ENCODE data around the gene HSPB2. TPM values are rescaled to one million over a fixed set of nuclear protein-coding genes. Genes with fewer than 3 reads are reported as not detected.

The HSPB2 gene
- total and polyA plus RNA-seq, 7 experiments from 2014 or later = not detected

GRCh38 chr11:111938687-111939160 is 26.2 kb downstream of the HSPB2 start:
- no peaks in the 10 kb centered on the region for H3K36me3 ChIP-seq (ENCODE audit: control insufficient read depth in 2 of 3, insufficient read depth in 3 of 3, low read length in 3 of 3)
- ATAC-seq = peak; percentile 73
- Mint-ChIP-seq H3K9me3 (no peaks in the 10 kb centered on the region), H3K27me3 (no peaks in the 10 kb centered on the region), H3K4me3 (peak overlapping the region; percentile 59 to 95 (median 78)), H3K4me1 (peaks cover 16 to 48% (median 32%) of the 10 kb centered on the region in 7 donors), H3K36me3 (no peaks in the 10 kb centered on the region), H3K27ac (peak overlapping the region; percentile 67 to 96 (median 84))
- peak overlapping the region; percentile 49 for H3K27ac ChIP-seq (ENCODE audit: low read depth, low read length)
- DNase-seq = peak in 6 of 9 donors; percentile 18 to 38 (median 27)
- POLR2A ChIA-PET = interaction anchor here (0.6 to 1.7 kb wide), 4 partner anchors 11 to 61 kb away, joined by 3 to 5 read pairs (median 4); partner anchors contain the start of gene C11orf52
- CTCF ChIA-PET = interaction anchor here (0.6 to 8.7 kb wide), 4 partner anchors 12 to 93 kb away, joined by 3 to 114 read pairs (median 4); no protein-coding TSS in a partner anchor
- peaks cover 4 to 29% of the 10 kb centered on the region in 2 donors for H3K4me1 ChIP-seq (ENCODE audit: control insufficient read depth in 2 of 2, insufficient read depth in 2 of 2, low read length in 2 of 2)
- H3K27me3 ChIP-seq (ENCODE audit: control insufficient read depth in 2 of 2, insufficient read depth in 2 of 2, low read length in 2 of 2) = no peaks in the 10 kb centered on the region
- intact Hi-C loops (cut with micrococcal nuclease) = loop anchor here in 1 of 2 donors (2.0 to 10.0 kb wide), 4 partner anchors 86 to 1504 kb away; partner anchors contain the start of genes DLAT, PPP2R1B and PTS
- H3K4me3 ChIP-seq (ENCODE audit: low read length) = no peak overlapping the region
- H3K9me3 ChIP-seq (ENCODE audit: control insufficient read depth in 2 of 3, low read length in 3 of 3) = no peaks in the 10 kb centered on the region

- CTCF ChIA-PET = interaction anchor here (1.8 kb wide), 1 partner anchor 8 kb away, joined by 8 read pairs; no protein-coding TSS in a partner anchor
- H3K4me1 Mint-ChIP-seq = peaks cover 16 to 59% (median 45%) of the 10 kb centered on the region in 7 donors
- intact Hi-C loops (cut with micrococcal nuclease) = loop anchor here in 1 of 2 donors (2.0 to 10.0 kb wide), 4 partner anchors 85 to 1505 kb away; partner anchors contain the start of genes DLAT, PPP2R1B and PTS
Measured at GRCh38 chr11:111939836-111940604, 27.5 kb downstream of the HSPB2 start.

GRCh38 chr11:111941963-111942362 is 29.4 kb downstream of the HSPB2 start:
- CTCF ChIA-PET = interaction anchor here (0.6 to 1.3 kb wide), 3 partner anchors 8 to 135 kb away, joined by 3 read pairs; no protein-coding TSS in a partner anchor
- peaks cover 4 to 20% of the 10 kb centered on the region in 2 donors for H3K4me1 ChIP-seq (ENCODE audit: control insufficient read depth in 2 of 2, insufficient read depth in 2 of 2, low read length in 2 of 2)
- intact Hi-C loops (cut with micrococcal nuclease) = no loop called here
- no peaks in the 10 kb centered on the region for H3K9me3 ChIP-seq (ENCODE audit: control insufficient read depth in 2 of 3, low read length in 3 of 3)
- DNase-seq (no peak), ATAC-seq (no peak)
- no peaks in the 10 kb centered on the region for H3K36me3 ChIP-seq (ENCODE audit: control insufficient read depth in 2 of 3, insufficient read depth in 3 of 3, low read length in 3 of 3)
- H3K27me3 ChIP-seq (ENCODE audit: control insufficient read depth in 2 of 2, insufficient read depth in 2 of 2, low read length in 2 of 2) = no peaks in the 10 kb centered on the region
- peak overlapping the region in 1 of 9 donors; percentile 21 for H3K27ac Mint-ChIP-seq
- no peak overlapping the region for H3K4me3 Mint-ChIP-seq
- H3K27ac ChIP-seq (ENCODE audit: low read depth, low read length) = no peak overlapping the region
- POLR2A ChIA-PET = interaction anchor here (0.9 kb wide), 1 partner anchor 22 kb away, joined by 3 read pairs; no protein-coding TSS in a partner anchor
- peaks cover 15 to 46% (median 33%) of the 10 kb centered on the region in 7 donors for H3K4me1 Mint-ChIP-seq
- no peak overlapping the region for H3K4me3 ChIP-seq (ENCODE audit: low read length)
- no peaks in the 10 kb centered on the region for H3K27me3 Mint-ChIP-seq
- peaks cover 0 to 3% (median 0%) of the 10 kb centered on the region in 5 donors for H3K36me3 Mint-ChIP-seq
- H3K9me3 Mint-ChIP-seq = no peaks in the 10 kb centered on the region

More at GRCh38 chr11:111939836-111940604, 27.5 kb downstream of the HSPB2 start:
- POLR2A ChIA-PET = interaction anchor here (1.0 to 1.7 kb wide), 2 partner anchors 13 to 21 kb away, joined by 3 to 4 read pairs; partner anchors contain the start of gene C11orf52
- H3K9me3 ChIP-seq (ENCODE audit: control insufficient read depth in 2 of 3, low read length in 3 of 3) = no peaks in the 10 kb centered on the region
- H3K27me3 Mint-ChIP-seq = no peaks in the 10 kb centered on the region
- H3K9me3 Mint-ChIP-seq = no peaks in the 10 kb centered on the region
- peak overlapping the region in 2 of 9 donors; percentile 5 to 96 for H3K27ac Mint-ChIP-seq
- H3K36me3 Mint-ChIP-seq = peaks cover 0 to 3% (median 0%) of the 10 kb centered on the region in 5 donors
- H3K27me3 ChIP-seq (ENCODE audit: control insufficient read depth in 2 of 2, insufficient read depth in 2 of 2, low read length in 2 of 2) = no peaks in the 10 kb centered on the region
- H3K4me3 ChIP-seq (ENCODE audit: low read length) = no peak overlapping the region
- H3K36me3 ChIP-seq (ENCODE audit: control insufficient read depth in 2 of 3, insufficient read depth in 3 of 3, low read length in 3 of 3) = no peaks in the 10 kb centered on the region
- no peak overlapping the region for H3K27ac ChIP-seq (ENCODE audit: low read depth, low read length)
- H3K4me1 ChIP-seq (ENCODE audit: control insufficient read depth in 2 of 2, insufficient read depth in 2 of 2, low read length in 2 of 2) = peaks cover 4 to 29% of the 10 kb centered on the region in 2 donors
- ATAC-seq = no peak
- no peak for DNase-seq
- no peak overlapping the region for H3K4me3 Mint-ChIP-seq

GRCh38 chr11:111942829-111943228 is 30.3 kb downstream of the HSPB2 start:
- Histone ChIP-seq H3K27me3 (ENCODE audit: control insufficient read depth in 2 of 2, insufficient read depth in 2 of 2, low read length in 2 of 2) (no peaks in the 10 kb centered on the region), H3K27ac (ENCODE audit: low read depth, low read length) (no peak overlapping the region), H3K9me3 (ENCODE audit: control insufficient read depth in 2 of 3, low read length in 3 of 3) (no peaks in the 10 kb centered on the region), H3K36me3 (ENCODE audit: control insufficient read depth in 2 of 3, insufficient read depth in 3 of 3, low read length in 3 of 3) (no peaks in the 10 kb centered on the region), H3K4me3 (ENCODE audit: low read length) (no peak overlapping the region), H3K4me1 (ENCODE audit: control insufficient read depth in 2 of 2, insufficient read depth in 2 of 2, low read length in 2 of 2) (peaks cover 2 to 13% of the 10 kb centered on the region in 2 donors)
- no peaks in the 10 kb centered on the region for H3K27me3 Mint-ChIP-seq
- H3K4me3 Mint-ChIP-seq = no peak overlapping the region
- H3K9me3 Mint-ChIP-seq = no peaks in the 10 kb centered on the region
- ChIA-PET CTCF (interaction anchor here (1.1 to 1.3 kb wide), 2 partner anchors 9 to 39 kb away, joined by 3 read pairs; no protein-coding TSS in a partner anchor), POLR2A (interaction anchor here (0.9 to 1.5 kb wide), 2 partner anchors 11 to 21 kb away, joined by 3 read pairs; no protein-coding TSS in a partner anchor)
- ATAC-seq = no peak
- H3K36me3 Mint-ChIP-seq = peaks cover 0 to 3% (median 0%) of the 10 kb centered on the region in 5 donors
- DNase-seq = no peak
- peak overlapping the region in 2 of 9 donors; percentile 37 to 67 for H3K27ac Mint-ChIP-seq
- intact Hi-C loops (cut with micrococcal nuclease) = no loop called here
- H3K4me1 Mint-ChIP-seq = peaks cover 15 to 40% (median 24%) of the 10 kb centered on the region in 7 donors

- DNase-seq = peak in 1 of 9 donors; percentile 15
- H3K27ac Mint-ChIP-seq = peak overlapping the region in 8 of 9 donors; percentile 68 to 86 (median 76)
- peaks cover 0 to 5% (median 0%) of the 10 kb centered on the region in 5 donors for H3K36me3 Mint-ChIP-seq
- no peaks in the 10 kb centered on the region for H3K27me3 ChIP-seq (ENCODE audit: control insufficient read depth in 2 of 2, insufficient read depth in 2 of 2, low read length in 2 of 2)
- H3K4me3 ChIP-seq (ENCODE audit: low read length) = no peak overlapping the region
- no peak for ATAC-seq
- H3K27me3 Mint-ChIP-seq = no peaks in the 10 kb centered on the region
- no peaks in the 10 kb centered on the region for H3K9me3 ChIP-seq (ENCODE audit: control insufficient read depth in 2 of 3, low read length in 3 of 3)
- intact Hi-C loops (cut with micrococcal nuclease) = no loop called here
- H3K9me3 Mint-ChIP-seq = no peaks in the 10 kb centered on the region
- no peak overlapping the region for H3K27ac ChIP-seq (ENCODE audit: low read depth, low read length)
- peaks cover 3 to 27% (median 11%) of the 10 kb centered on the region in 7 donors for H3K4me1 Mint-ChIP-seq
- no peaks in the 10 kb centered on the region for H3K36me3 ChIP-seq (ENCODE audit: control insufficient read depth in 2 of 3, insufficient read depth in 3 of 3, low read length in 3 of 3)
- peaks cover 0 to under 1% of the 10 kb centered on the region in 2 donors for H3K4me1 ChIP-seq (ENCODE audit: control insufficient read depth in 2 of 2, insufficient read depth in 2 of 2, low read length in 2 of 2)
- ChIA-PET CTCF (interaction anchor here (1.0 kb wide), 1 partner anchor 38 kb away, joined by 4 read pairs; no protein-coding TSS in a partner anchor), POLR2A (interaction anchor here (1.2 to 1.5 kb wide), 2 partner anchors 12 to 17 kb away, joined by 3 to 4 read pairs; no protein-coding TSS in a partner anchor)
- H3K4me3 Mint-ChIP-seq = peak overlapping the region in 4 of 10 donors; percentile 34 to 56 (median 44)
Measured at GRCh38 chr11:111944139-111944538, 31.6 kb downstream of the HSPB2 start.

GRCh38 chr11:111944651-111945051 is 32.1 kb downstream of the HSPB2 start:
- H3K9me3 Mint-ChIP-seq = no peaks in the 10 kb centered on the region
- ChIA-PET POLR2A (interaction anchor here (1.2 kb wide), 1 partner anchor 18 kb away, joined by 4 read pairs; no protein-coding TSS in a partner anchor), CTCF (interaction anchor here (1.0 kb wide), 1 partner anchor 37 kb away, joined by 4 read pairs; no protein-coding TSS in a partner anchor)
- H3K27me3 Mint-ChIP-seq = no peaks in the 10 kb centered on the region
- H3K36me3 ChIP-seq (ENCODE audit: control insufficient read depth in 2 of 3, insufficient read depth in 3 of 3, low read length in 3 of 3) = no peaks in the 10 kb centered on the region
- no peak overlapping the region for H3K4me3 ChIP-seq (ENCODE audit: low read length)
- peaks cover 0 to 5% (median 0%) of the 10 kb centered on the region in 5 donors for H3K36me3 Mint-ChIP-seq
- H3K4me1 ChIP-seq (ENCODE audit: control insufficient read depth in 2 of 2, insufficient read depth in 2 of 2, low read length in 2 of 2) = peaks cover 0 to under 1% of the 10 kb centered on the region in 2 donors
- peaks cover 0 to 29% (median 7%) of the 10 kb centered on the region in 7 donors for H3K4me1 Mint-ChIP-seq
- intact Hi-C loops (cut with micrococcal nuclease) = no loop called here
- H3K27ac Mint-ChIP-seq = peak overlapping the region in 5 of 9 donors; percentile 68 to 86 (median 76)
- no peaks in the 10 kb centered on the region for H3K27me3 ChIP-seq (ENCODE audit: control insufficient read depth in 2 of 2, insufficient read depth in 2 of 2, low read length in 2 of 2)
- H3K9me3 ChIP-seq (ENCODE audit: control insufficient read depth in 2 of 3, low read length in 3 of 3) = no peaks in the 10 kb centered on the region
- no peak overlapping the region for H3K27ac ChIP-seq (ENCODE audit: low read depth, low read length)
- ATAC-seq = peak; percentile 18
- DNase-seq = no peak
- peak overlapping the region in 2 of 10 donors; percentile 31 to 51 for H3K4me3 Mint-ChIP-seq
